K562 (cell line): ENCODE measurements around the gene XPO6. TPM values are rescaled to one million over a fixed set of nuclear protein-coding genes. Genes with fewer than 3 reads are reported as not detected.

Experiments
- DDX20 ChIP-seq: fragments of 450-650 bp; IDR thresholded peaks from 2 replicates; pipeline ENCODE4 v1.6.1; 2016; ENCODE audit warnings: missing genetic modification characterization, low read depth, mild to moderate bottlenecking, missing compliant biosample characterization, moderate library complexity
- DPF2 ChIP-seq: fragments of 450-650 bp; IDR thresholded peaks from 2 replicates; pipeline ENCODE4 v1.6.1; 2016
- HSF4 ChIP-seq: fragments of 250-450 bp; sonication (Bioruptor Pico); IDR thresholded peaks from 2 replicates; pipeline ENCODE4 v2.1.2; 2022; ENCODE audit warnings: mild to moderate bottlenecking, moderate library complexity, borderline replicate concordance
- KDM4B ChIP-seq, 2 experiments: fragments of 450-650 bp in 1 of 2; sonication (generic) in 1 of 2; IDR thresholded peaks; 2 replicates each; pipeline ENCODE4 v1.6.1; 2016 to 2017; ENCODE audit warnings: borderline replicate concordance in 2 of 2, antibody characterized with exemption in 1 of 2, low read depth in 1 of 2, mild to moderate bottlenecking in 1 of 2
- MTA2 ChIP-seq: fragments of 450-650 bp; IDR thresholded peaks from 2 replicates; pipeline ENCODE4 v1.6.1; 2016; ENCODE audit warnings: low read depth
- PRMT5 ChIP-seq: sonication (generic); formaldehyde crosslinking; IDR thresholded peaks from 2 replicates; pipeline ENCODE4 v1.5.0; 2020; ENCODE audit warnings: missing genetic modification reagents
- RERE ChIP-seq: sonication (generic); formaldehyde crosslinking; IDR thresholded peaks from 2 replicates; pipeline ENCODE4 v1.8.0; 2023; ENCODE audit warnings: missing genetic modification reagents, mild to moderate bottlenecking, borderline replicate concordance
- TAF7 ChIP-seq: fragments of 450-650 bp; IDR thresholded peaks from 2 replicates; pipeline ENCODE4 v1.6.1; 2016; ENCODE audit warnings: missing genetic modification characterization, missing compliant biosample characterization
- TBL1XR1 ChIP-seq, 2 experiments: IDR thresholded peaks; 2 replicates each; pipeline ENCODE4 v1.6.1; 2012; ENCODE audit warnings: improper control_type of control experiment in 2 of 2, low read length in 2 of 2, mild to moderate bottlenecking in 1 of 2
- ZKSCAN8 ChIP-seq: fragments of 200-800 bp; sonication (Bioruptor generic); IDR thresholded peaks from 2 replicates; pipeline ENCODE4 v1.6.1; 2016; ENCODE audit warnings: missing genetic modification characterization, missing compliant biosample characterization
- ZNF3 ChIP-seq: fragments of 250-450 bp; sonication (Bioruptor Pico); IDR thresholded peaks from 2 replicates; pipeline ENCODE4 v1.5.0; 2021; ENCODE audit warnings: mild to moderate bottlenecking, moderate library complexity
- polyA plus RNA-seq, 8 experiments: library from polyadenylated mRNA; depleted of rRNA in 4 of 8; stranded (reverse) in 5 of 8; unstranded in 3 of 8; fragments of >200 nt; fragmentation: Nextera tagmentation in 2 of 8; fragmentation: Illumina TruSeq in 1 of 8; extraction: Ambion mirVana in 2 of 8; extraction: Trizol in 1 of 8; gene quantifications; 2 replicates each; pipeline versions ENCODE4 v1.2.1 to v1.2.3, GENCODE V29; 2011 to 2014; ENCODE audit warnings: inconsistent platforms in 1 of 8, missing spikeins in 1 of 8
- total RNA-seq, 7 experiments: library from RNA; depleted of rRNA in 6 of 7; stranded (reverse); fragments of >200 nt in 6 of 7; fragmentation: Illumina TruSeq in 2 of 7; extraction: Trizol in 2 of 7; gene quantifications; 2 replicates each; pipeline versions ENCODE4 v1.2.1 to v1.2.3, GENCODE V29; 2011 to 2021; ENCODE audit warnings: low replicate concordance in 1 of 7
- TF ChIP-seq, protein P1 (sequence below), 3 experiments: fragments of 200-800 bp in 1 of 3; fragments of 250-450 bp in 1 of 3; fragments of 450-650 bp in 1 of 3; sonication (Bioruptor Pico) in 1 of 3; sonication (Bioruptor generic) in 1 of 3; formaldehyde crosslinking in 1 of 3; IDR thresholded peaks; 2 replicates each; pipeline versions ENCODE4 v1.6.1 to v1.8.0; 2016 to 2022; ENCODE audit warnings: mild to moderate bottlenecking in 2 of 3, missing genetic modification characterization in 2 of 3, missing compliant biosample characterization in 1 of 3, moderate library complexity in 1 of 3
- TF ChIP-seq, protein P2 (sequence below): fragments of 250-450 bp; sonication (Bioruptor Pico); IDR thresholded peaks from 2 replicates; pipeline ENCODE4 v1.4.0; 2020

XPO6 gene
- total and polyA plus RNA-seq, 9 of the 15 experiments (the other 6 are each of a cell fraction or from before 2014, with no cell fraction given) = 11.2 to 196 (median 119) TPM

DNA sequence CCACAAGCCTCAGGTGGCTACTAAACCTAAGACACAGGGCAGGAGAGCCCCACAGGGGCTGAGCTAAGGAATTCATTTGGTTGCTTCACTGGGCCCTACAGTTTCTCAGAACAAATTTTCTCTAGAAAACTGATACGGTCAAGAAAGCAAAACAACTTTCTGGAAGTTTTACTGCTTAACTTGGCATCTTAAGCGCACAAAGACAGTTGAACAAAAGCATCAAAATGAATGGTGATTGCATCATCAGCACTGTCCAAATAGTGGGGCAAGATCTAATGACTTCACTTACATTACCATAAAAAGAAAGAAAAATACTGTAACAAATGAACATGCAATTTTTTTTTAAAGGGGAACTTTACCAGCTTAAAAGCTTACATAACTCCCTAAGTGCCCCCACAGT is 47.6 kb downstream of the XPO6 start (continued):
- no peak for TF ChIP-seq RERE
- TF ChIP-seq TBL1XR1 (IDR thresholded peaks at IDR 0.05; ENCODE audit: low read length in 2 of 2) = no peak
- no peak for TF ChIP-seq TAF7 (tag)
- no peak for TF ChIP-seq ZKSCAN8
- TF ChIP-seq, protein P1, sequence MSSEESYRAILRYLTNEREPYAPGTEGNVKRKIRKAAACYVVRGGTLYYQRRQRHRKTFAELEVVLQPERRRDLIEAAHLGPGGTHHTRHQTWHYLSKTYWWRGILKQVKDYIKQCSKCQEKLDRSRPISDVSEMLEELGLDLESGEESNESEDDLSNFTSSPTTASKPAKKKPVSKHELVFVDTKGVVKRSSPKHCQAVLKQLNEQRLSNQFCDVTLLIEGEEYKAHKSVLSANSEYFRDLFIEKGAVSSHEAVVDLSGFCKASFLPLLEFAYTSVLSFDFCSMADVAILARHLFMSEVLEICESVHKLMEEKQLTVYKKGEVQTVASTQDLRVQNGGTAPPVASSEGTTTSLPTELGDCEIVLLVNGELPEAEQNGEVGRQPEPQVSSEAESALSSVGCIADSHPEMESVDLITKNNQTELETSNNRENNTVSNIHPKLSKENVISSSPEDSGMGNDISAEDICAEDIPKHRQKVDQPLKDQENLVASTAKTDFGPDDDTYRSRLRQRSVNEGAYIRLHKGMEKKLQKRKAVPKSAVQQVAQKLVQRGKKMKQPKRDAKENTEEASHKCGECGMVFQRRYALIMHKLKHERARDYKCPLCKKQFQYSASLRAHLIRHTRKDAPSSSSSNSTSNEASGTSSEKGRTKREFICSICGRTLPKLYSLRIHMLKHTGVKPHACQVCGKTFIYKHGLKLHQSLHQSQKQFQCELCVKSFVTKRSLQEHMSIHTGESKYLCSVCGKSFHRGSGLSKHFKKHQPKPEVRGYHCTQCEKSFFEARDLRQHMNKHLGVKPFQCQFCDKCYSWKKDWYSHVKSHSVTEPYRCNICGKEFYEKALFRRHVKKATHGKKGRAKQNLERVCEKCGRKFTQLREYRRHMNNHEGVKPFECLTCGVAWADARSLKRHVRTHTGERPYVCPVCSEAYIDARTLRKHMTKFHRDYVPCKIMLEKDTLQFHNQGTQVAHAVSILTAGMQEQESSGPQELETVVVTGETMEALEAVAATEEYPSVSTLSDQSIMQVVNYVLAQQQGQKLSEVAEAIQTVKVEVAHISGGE (CRISPR knock-in tag; IDR thresholded peaks at IDR 0.05) = 0 out of 6 replicates have a peak, but pooled peaks of 1 of the 3 experiments have one; percentile 20
- no peak for TF ChIP-seq MTA2
- 0 out of 2 replicates have a peak, but pooled peaks have one; percentile 24 for TF ChIP-seq DDX20 (tag)
- TF ChIP-seq, protein P2, sequence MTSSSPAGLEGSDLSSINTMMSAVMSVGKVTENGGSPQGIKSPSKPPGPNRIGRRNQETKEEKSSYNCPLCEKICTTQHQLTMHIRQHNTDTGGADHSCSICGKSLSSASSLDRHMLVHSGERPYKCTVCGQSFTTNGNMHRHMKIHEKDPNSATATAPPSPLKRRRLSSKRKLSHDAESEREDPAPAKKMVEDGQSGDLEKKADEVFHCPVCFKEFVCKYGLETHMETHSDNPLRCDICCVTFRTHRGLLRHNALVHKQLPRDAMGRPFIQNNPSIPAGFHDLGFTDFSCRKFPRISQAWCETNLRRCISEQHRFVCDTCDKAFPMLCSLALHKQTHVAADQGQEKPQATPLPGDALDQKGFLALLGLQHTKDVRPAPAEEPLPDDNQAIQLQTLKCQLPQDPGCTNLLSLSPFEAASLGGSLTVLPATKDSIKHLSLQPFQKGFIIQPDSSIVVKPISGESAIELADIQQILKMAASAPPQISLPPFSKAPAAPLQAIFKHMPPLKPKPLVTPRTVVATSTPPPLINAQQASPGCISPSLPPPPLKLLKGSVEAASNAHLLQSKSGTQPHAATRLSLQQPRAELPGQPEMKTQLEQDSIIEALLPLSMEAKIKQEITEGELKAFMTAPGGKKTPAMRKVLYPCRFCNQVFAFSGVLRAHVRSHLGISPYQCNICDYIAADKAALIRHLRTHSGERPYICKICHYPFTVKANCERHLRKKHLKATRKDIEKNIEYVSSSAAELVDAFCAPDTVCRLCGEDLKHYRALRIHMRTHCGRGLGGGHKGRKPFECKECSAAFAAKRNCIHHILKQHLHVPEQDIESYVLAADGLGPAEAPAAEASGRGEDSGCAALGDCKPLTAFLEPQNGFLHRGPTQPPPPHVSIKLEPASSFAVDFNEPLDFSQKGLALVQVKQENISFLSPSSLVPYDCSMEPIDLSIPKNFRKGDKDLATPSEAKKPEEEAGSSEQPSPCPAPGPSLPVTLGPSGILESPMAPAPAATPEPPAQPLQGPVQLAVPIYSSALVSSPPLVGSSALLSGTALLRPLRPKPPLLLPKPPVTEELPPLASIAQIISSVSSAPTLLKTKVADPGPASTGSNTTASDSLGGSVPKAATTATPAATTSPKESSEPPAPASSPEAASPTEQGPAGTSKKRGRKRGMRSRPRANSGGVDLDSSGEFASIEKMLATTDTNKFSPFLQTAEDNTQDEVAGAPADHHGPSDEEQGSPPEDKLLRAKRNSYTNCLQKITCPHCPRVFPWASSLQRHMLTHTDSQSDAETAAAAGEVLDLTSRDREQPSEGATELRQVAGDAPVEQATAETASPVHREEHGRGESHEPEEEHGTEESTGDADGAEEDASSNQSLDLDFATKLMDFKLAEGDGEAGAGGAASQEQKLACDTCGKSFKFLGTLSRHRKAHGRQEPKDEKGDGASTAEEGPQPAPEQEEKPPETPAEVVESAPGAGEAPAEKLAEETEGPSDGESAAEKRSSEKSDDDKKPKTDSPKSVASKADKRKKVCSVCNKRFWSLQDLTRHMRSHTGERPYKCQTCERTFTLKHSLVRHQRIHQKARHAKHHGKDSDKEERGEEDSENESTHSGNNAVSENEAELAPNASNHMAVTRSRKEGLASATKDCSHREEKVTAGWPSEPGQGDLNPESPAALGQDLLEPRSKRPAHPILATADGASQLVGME (CRISPR knock-in tag) = no peak
- no peak for TF ChIP-seq KDM4B (IDR thresholded peaks at IDR 0.05; ENCODE audit: borderline replicate concordance in 2 of 2, low read depth in 1 of 2)
- TF ChIP-seq PRMT5 (CRISPR knock-in tag) = no peak
- no peak for TF ChIP-seq DPF2
- TF ChIP-seq HSF4 = no peak
- no peak for TF ChIP-seq ZNF3 (CRISPR knock-in tag)
